Measurements from ENCODE around the gene PRR5.

DNA sequence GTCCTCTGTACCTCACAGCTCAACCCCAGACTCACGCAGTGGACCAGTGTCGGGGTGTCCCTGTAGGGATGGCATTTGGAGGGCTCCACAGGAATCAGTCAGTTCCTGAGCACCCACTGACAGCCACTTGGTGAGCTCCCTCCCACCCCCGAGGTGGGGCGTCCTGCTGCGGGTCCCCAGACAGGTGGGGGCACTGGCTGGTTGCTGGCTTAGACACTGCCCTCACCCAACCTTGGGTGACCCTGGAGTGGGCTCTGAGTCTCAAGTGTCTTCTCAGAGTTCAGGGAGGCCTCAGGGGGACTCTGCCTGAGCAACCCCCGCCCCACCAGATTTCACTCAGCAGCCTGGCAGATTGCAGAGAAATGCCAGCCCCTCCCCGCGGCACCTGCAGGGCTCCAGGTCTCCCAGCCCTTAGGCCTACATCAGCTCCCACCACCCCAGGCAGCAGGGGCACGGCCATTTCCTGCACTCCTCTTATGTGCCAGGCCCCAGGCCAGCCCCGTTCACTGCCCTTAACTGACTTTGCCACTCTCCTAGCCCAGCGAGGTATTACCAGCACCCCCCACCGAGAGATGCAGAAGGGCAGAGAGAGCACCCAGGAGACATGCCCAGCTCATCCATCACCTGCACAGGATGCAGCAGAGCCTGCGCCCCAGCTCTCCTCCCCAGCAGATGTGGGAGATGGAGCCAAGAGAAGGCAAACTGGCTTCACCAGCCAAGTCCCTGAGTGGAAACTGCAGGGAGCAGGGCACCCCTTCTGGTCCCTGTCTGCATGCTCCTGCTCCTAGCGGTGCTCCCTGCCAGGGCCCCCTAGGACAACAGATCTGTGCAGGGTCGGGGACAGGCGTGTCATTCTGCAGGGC is 2.4 kb downstream of the PRR5 start:
- TF ChIP-seq EZH2phosphoT487 (IDR thresholded peaks at IDR 0.05; ENCODE audit: borderline replicate concordance, low read depth, low read length) = no peak
- TF ChIP-seq, protein P1, sequence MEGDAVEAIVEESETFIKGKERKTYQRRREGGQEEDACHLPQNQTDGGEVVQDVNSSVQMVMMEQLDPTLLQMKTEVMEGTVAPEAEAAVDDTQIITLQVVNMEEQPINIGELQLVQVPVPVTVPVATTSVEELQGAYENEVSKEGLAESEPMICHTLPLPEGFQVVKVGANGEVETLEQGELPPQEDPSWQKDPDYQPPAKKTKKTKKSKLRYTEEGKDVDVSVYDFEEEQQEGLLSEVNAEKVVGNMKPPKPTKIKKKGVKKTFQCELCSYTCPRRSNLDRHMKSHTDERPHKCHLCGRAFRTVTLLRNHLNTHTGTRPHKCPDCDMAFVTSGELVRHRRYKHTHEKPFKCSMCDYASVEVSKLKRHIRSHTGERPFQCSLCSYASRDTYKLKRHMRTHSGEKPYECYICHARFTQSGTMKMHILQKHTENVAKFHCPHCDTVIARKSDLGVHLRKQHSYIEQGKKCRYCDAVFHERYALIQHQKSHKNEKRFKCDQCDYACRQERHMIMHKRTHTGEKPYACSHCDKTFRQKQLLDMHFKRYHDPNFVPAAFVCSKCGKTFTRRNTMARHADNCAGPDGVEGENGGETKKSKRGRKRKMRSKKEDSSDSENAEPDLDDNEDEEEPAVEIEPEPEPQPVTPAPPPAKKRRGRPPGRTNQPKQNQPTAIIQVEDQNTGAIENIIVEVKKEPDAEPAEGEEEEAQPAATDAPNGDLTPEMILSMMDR (conservative IDR thresholded peaks at IDR 0.05; ENCODE audit: low read length) = no peak
